ENCODE data around the gene MGST2.

DNA sequence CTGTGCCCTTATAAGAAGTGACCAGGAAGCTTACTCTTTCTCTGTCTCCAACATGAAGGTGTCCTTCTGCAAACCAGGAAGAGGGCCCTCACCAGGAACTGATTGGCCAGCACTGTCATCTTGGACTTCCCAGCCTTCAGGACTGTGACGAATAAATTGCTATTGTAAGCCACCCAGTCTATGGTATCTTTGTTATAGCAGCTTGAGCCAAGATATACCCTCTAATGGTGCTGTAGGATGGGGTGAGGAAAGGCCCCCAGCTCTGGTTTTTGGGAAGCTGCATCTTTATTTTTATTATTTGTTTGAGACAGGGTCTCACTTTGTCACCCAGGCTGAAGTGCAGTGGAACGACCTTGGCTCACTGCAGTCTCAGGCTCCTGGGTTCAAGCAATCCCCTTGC is 1.2 kb upstream of the MGST2 start:
- TF ChIP-seq, protein P1, sequence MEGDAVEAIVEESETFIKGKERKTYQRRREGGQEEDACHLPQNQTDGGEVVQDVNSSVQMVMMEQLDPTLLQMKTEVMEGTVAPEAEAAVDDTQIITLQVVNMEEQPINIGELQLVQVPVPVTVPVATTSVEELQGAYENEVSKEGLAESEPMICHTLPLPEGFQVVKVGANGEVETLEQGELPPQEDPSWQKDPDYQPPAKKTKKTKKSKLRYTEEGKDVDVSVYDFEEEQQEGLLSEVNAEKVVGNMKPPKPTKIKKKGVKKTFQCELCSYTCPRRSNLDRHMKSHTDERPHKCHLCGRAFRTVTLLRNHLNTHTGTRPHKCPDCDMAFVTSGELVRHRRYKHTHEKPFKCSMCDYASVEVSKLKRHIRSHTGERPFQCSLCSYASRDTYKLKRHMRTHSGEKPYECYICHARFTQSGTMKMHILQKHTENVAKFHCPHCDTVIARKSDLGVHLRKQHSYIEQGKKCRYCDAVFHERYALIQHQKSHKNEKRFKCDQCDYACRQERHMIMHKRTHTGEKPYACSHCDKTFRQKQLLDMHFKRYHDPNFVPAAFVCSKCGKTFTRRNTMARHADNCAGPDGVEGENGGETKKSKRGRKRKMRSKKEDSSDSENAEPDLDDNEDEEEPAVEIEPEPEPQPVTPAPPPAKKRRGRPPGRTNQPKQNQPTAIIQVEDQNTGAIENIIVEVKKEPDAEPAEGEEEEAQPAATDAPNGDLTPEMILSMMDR (optimal IDR thresholded peaks at IDR 0.05 in 1 of 3, IDR thresholded peaks at IDR 0.05 in 1 of 3, conservative IDR thresholded peaks at IDR 0.05 in 1 of 3; ENCODE audit: extremely low read depth in 1 of 3, insufficient read depth in 2 of 3, low read length in 3 of 3) = no peak
- TF ChIP-seq EZH2 (IDR thresholded peaks at IDR 0.05; ENCODE audit: low read length) = no peak

All from keratinocyte (primary cell).